Activated CD4-positive, alpha-beta T cell treated with anti-CD3 and anti-CD28 coated beads, Interleukin-2, amount 50 U/mL, for 48 hours (primary cell): ENCODE data around the gene SETMAR.
"Not testable (repeated sequence)": the region's sequence is repeated elsewhere in the genome, so short reads cannot be mapped to it uniquely, and the experiment has no call there.

Experiments
- DNase-seq, 2 experiments: peaks; one replicate each; pipeline ENCODE4 v3.0.0-alpha.2; 2020

SETMAR gene

DNA sequence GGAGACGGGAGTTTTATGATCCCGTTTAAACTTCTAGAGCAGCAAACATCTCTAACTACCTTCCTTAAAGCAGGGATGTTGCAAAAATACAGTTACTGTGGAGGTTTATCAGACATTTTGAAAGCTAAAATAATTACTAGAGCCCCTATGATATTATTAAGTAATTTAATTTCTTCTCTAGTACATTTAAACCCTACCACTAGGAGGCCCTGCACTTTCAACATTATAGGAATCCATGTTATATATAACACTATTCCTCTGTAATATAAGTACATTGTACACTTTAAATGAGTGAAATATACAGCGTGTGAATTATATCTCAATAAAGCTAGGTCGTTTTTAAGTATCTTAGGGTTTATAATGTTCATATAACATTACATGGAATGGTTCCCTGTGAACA, 11.5 kb downstream of the SETMAR start:
- DNase-seq: no peak

DNA sequence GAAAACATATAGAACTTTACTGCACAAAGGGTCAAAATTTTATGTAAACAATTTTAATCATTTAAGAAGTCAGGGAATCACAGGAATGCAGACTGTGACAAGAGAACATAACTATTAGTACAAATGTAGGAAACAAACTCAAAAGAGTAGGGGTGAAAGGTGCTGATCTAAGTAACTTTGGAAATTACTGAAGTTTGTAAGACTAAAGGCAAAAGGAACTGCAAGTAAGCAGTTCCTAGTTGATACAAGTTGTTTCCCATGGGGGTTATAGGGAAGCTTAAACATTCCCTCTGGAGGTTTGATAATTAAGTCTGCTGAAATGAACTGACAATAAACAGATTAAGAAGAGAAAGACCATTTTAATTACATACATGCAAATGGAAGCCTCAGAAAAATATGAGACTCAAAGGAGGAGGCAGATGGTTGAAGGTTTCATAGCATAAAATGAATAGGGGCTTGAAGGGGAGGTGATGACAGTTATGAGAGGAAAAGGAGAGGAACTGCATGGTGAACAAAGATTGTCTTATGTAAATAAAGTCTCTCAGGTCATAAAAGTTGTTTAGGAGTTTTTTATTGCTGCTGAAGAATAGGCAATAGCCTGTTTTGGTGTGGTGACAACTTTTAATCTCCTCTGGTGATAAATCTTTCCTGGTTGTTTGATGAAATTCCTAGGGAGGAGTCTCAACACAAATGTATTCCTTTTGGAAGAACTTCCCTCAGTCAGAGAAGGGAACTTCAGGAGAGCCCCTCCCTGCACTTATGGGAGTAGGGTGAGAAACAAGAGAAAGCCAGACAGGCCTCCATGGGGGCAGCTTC, 17.1 kb downstream of the SETMAR start:
- no peak for DNase-seq

DNA sequence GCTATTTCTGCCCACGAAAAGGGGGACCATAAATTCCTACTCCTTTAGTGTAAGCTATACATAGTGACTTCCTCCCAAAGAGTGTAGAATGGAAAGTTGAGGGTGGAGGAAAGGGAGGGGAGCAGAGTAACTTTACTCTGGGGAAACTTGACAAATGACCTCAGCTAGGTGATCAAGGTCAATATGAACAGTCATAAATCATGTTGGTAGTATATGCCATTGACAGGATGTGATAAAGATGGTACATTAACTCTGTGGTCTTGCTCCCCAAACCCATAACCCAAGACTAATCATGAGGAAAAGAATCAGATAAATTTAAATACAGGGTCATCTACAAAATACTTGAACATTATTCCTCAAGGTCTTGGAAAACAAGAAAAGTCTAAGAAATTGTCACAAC, 18.6 kb downstream of the SETMAR start:
- no peak for DNase-seq

DNA sequence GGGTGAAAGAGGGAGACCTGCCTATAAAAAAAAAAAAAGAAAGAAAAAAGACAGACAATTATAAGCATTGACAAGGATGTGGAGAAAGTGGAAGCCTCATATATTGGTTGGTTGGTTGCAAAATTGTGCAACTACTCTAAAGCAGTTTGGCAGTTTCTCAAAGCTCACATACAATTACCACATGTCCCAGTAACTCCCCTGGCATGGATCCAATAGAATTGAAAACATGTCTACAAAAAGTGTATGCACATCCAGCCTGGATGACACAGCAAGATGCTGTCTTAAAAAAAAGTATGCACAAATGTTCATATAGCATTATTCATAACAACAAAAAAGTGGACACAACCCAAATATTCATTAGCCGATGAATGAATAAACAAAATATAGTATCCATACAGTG, 19.5 kb downstream of the SETMAR start:
- DNase-seq: no peak

DNA sequence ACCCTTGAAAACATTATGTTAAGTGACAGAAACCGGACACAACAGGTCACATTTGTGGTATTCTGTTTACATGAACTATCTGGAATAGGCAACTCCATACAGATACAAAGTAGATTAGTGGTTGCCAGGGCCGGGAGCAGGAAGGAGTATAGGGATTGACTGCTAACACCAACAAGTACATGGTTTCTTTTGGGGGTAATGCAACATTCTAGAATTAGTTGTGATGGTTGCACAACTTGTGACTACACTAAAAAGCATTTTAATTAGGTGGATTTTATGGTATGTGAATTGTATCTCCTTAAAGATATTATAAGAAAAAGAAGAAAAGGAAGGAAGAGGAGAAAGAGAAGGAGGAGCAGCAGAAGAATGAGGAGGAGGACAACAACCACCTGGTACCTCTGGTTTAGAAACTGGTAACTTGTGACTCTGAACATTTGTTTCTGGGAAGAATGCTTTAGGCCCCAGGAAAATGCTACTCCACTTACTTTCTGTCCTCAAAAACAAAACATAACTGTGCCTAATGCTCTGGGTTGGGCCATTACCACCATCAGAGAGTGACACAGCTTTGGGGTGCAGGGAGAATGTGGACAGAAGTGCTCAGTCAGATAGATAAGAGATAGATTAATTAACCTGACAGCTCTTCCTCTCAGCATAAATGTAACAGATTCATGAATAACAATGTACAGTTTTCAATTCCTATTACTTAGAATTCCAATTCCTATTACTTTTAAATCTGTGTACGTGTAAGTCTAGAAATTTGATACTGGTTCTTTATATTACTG, 20.3 kb downstream of the SETMAR start:
- no peak for DNase-seq

DNA sequence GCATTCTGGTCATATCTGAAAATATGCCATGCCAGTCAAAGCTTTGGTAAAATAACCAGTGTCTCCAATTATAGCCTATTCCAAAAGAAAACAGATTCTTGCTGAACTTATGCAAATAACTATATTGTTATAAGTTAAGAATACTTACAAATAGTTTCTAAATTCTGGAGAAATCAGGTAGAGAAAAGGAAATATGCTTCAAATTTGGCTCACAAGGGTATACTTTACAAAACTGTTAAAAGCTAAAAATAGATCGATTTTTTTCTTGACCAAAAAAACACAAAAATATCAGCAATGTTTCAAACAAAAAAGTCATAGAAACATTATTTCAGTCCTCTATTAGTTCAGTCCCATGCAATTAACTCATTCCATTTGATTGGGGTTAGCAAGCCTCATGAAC, 23.7 kb downstream of the SETMAR start:
- no peak for DNase-seq

DNA sequence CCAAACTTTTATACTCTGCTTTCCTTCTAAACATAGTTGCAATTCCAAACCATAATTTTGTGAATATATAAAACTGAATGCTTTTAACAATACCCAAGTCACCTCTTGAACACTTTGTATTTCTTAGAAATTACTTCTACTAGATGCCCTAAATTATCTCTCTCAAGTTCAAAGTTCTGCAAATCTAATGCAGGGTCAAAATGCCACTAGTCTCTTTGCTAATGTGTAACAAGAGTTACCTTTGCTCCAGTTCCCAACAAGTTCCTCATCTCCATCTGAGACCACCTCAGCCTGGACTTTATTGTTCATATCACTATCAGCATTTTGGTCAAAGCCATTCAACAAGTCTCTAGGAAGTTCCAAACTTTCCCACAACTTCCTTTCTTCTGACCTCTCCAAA, 26.6 kb downstream of the SETMAR start:
- DNase-seq: not testable (repeated sequence)

DNA sequence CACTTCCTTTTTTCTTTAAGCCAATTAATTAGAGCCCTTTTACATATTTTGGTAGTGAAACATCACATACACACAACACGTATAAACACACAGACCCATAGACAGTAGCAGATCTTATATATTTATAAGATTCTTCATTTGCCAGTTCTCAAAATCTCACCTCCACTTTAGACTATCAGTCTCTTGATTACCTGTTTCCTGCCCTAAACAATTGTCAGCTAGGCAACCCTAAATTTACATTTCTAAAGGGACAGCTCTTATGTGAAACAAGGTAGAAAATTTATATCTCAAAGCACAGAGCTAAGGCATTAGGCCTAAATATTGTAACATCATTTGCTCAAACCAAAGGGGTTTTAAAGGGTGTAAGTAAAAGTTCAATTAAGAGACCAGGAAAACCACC, 28.9 kb downstream of the SETMAR start:
- no peak for DNase-seq

DNA sequence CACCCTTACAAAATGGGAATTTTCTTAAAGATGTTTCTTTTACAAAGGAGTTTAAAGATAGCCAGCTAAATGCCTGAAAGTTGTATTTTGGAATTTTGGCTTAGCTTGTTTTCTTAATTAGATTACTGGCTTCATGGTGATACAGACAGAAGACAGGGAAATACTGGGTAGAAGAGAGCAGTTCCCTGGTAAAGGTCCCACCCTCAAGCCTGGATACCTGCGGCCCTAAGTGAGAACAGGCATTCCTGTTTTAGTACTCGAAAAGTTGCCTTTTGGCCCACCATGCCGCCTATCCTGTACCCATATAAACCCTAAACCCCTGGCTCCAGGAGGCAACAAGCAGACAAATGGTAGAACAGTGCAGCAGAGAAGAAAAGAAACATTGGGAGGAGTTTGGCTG, 29.4 kb downstream of the SETMAR start:
- DNase-seq: no peak

DNA sequence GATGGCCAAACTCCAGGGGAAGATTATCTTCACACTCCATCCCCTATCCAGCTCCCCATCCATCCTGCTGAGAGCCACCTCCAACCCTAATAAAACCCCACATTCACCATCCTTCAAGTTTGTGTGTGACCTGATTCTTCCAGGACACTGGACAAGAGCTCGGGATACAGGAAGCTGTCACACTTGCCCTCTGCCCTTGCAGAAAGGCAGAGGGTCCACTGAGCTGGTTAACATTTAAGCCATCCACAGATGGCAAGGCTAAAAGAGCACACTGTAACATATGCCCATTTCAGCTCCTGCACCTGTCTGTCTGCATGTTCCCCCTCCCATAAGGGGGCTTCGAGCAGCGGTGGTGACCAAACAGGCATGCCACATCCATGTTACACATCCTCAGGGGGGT, 29.8 kb downstream of the SETMAR start:
- DNase-seq: no peak

DNA sequence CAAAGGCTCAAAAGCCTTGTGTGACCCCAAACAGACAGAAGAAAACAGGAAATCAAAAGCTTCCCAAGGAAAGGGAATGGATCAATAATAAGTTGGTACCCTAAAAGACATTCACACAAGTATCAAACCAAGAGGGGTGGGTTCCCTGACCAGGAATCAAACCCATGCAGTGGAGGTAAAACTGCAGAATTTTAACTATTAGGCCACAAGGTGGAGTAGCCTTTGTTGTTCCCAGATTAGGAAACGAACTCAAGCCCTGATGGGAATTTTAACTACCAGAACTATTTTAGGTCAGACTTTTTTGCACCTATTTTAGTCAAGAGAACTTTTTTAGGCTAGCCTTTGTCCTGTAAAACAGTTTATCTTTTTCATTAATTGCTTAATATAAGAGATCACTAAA, 31.4 kb downstream of the SETMAR start:
- DNase-seq: no peak

DNA sequence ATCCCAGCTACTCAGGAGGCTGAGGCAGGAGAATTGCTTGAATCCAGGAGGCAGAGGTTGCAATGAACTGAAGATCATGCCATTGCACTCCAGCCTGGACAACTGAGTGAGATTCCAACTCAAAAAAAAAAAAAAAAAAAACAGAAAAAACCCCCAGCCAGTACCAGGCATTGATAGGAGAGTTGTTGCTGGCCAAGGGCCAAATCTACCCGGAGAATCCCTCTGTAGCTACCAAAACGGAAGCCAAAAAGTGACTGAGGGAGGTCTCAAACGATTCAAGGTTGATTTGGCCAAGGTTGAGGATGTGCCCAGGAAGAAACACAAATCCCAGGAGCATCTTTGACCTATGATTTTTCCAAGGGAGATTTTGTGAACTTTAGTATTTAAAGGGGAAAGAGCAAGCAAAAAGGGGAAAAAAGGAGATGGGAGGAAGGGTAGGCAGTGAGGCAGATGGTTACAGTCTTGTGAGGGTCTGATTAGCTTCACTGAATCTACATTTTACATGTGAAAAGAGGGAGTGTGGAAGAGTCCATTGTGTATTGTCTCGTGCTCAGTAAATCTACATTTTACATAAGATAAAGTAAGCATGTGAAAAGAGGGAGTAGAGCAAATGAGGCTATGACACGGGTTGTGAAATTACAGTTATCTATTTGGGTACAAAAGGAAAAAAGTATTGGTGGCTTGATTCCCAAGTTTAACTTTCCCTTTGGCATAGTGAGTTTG, 32.8 kb downstream of the SETMAR start:
- no peak for DNase-seq

DNA sequence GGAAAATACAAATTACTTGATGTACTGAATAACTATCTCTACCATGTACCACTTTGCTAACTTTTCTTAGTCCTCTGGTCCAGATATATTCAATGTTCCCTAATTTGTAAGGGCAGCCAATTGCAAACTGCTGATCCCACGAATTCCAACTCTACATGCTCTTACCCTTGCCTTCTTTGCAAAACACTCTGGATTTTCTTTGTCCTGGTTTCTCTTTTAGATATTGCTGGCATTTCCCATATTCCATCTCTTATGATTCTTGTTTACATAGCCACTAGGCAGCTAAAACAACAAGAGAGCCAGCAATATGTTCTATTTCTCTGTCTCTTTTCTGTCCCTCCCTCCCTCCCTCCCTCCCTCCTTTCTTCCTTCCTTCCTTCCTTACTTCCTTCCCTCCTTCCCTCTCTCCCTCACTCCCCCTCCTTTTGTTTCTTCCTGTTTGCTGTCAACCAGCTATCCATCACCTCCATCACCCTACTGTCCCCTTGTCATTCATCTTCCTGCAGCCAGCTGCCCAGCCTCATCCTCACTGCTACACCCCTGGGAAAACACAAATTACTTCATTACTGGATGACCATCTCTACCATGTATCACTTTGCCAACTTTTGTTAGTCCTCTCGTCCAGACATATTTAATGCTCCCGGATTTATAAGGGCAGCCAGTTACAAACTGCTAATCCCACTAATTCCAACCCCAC, 33.8 kb downstream of the SETMAR start:
- no peak for DNase-seq

DNA sequence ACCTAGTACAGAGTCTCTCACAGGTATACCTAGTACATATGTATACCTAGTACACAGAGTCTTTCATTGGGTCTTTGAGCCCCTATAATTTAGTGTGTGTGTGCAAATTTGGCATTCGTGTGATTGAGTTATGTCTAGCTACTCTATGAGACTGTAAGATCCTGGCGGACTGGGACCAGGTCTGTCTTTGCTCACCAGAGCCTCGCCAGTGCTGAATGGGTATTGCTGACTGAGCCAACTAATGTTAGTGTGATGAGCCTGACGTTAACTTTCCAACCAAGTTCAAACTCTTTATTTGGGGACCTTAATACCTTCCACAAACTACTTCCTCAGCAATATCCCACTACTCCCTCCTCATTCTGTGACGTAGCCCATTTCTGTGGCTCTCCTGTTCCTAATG, 35.6 kb downstream of the SETMAR start:
- DNase-seq: no peak

DNA sequence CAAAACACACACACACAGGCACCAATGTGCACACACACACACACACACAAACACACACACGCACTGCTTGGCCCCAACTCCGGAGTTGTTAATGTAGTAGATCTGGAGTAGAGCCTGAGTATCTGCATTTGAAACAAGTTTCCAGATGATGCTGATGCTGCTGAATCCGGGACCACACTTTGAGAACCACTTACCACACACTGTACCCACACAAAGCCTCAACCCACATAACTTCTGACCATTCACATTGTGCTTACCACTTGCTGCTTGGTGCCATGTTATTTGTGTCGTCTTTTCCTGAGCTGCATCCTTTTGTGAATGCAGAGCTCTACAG, 36.9 kb downstream of the SETMAR start:
- no peak for DNase-seq

DNA sequence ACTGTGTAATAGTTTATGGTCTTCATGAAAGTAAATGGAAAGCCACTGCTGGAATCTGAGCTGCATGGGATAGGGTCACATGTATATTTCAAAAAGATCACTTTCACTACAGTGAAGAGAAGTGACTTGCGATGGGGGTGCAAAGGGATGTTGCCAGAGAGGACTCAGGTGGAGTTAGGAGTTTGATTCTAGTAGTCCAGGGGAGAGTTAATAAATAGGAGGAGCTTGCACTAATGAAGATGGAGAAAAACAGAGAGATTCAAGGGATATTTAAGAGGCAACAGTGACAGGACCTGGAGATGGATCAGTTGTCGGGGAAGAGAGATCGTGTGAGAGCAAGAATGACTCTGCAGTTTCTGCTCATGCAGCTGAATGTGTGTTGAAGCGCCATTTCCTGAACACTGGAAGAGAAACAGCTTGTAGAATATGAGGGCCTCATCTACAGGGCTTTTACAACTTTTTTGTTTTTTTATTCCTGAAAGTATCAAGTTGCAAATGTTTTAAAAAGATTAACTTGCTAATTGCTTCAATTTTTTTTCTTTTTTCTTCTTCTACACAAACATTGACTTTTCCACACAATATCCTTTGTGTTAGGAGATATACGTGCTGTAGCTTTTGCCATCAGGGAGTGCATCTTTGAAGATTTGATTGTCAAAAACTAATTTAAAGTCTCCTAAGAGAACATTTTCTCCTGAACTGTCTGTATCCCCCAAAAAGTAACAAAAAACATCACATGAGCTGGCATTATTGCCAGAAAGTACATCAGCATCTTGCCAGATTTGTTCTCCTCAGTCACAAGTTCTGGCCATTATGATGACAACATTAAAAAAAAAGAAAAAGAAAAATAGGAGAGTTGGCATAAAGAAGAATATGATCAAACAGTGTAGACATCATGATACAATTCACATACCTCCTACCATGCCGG, 37.5 kb downstream of the SETMAR start:
- DNase-seq: no peak

DNA sequence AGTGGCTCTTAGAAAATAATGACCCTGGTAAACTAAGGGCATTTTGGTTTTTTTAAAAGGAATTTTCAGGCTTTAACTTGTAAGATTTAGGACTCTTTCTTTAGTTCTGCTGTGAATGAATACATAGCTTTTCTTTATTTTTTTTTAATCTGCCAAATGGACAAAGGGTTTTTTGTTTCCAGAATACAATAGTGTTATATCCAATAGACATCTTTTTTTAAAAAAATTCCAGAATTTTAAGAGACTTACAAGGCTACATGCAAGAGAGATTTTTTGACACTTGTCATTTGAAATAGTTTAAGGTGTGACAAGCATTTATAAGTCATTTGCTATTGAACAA, 38.1 kb downstream of the SETMAR start:
- DNase-seq: no peak

DNA sequence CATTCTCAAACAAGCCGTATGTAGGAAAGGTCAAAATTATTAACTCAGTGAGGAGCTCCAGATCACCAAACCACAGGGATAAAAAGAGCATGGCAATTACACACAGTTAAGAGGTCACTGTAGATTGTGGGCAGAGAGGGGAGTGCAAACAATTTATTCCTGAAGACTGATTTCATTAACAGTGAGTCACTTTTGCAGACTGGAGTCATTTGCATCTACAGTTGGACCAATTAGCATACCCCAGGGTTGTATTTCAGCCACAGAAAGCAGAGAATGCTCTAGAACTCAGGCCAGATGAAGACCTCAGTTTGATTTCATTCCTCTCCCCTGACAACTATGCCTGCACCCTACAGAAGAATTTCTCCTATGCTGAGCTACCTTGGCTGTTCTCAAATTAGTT, 40.1 kb downstream of the SETMAR start:
- no peak for DNase-seq

DNA sequence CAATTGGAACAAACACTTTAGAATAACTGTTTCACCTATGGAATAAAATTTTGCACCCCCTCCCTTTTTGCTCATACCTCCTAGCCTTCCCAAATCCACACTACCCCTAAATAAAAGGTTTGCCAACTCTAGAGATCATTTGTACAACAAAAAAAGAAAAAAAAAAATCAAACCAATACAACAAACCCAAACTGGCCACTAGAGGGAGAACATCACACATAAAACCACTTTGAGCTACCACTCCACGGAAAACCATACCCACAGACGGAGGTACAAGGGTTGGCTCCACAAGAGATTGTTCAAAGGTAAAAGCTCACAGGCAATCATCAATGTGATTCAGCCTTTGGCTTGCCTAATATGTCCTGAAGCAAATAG, 47.6 kb downstream of the SETMAR start:
- peak; percentile 11 to 29 for DNase-seq

DNA sequence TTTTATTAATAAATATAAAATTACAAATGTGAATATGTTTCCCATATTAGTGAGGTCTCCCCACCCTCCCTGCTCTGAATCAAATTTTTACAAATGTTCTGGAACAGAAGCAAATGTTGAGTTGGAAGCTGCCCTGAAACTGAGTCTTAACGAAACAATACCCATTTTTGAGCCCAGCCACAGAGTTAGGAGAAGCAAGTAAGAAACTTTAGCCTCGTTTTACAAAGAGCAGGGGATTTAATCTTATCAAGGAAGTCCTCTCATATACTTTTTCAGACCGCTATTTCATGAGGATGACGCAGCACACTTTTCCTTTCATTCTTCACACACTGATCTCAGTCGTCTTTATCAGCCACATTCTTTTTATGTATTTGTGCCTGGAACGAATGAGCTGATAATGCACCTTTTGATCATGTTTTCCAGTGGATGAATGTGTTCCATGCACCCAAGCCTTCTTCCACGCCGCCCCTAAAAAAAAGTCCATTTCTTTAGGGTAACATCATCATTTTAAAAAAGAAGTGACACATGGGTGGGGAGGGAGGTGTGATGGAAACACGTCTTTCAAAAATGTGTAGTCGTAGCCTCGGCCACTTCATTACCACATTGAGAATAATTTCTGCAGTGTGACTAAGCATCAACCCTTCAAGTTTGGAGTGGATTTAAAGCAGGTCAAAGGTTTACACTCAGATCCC, 48.1 kb downstream of the SETMAR start:
- peak; percentile 34 to 50 for DNase-seq

DNA sequence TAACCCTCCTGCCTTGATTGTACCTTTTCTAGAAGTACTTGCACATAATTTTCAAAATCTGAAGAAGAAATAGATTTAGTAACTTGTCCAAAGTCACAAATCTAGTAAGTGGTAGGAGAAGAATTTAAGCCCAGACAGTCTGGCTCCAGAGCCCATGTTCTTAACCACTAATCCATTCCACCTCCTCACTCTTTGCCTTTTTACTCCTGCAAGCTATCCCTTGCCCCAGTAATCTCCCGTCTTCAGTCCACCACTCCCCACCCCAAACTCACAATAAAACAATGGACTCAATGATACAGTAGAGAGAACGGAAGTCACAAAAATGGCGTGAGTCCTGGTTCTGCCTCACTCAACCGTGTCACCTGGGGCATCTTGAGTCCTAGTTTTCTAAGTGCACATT, 48.7 kb downstream of the SETMAR start:
- DNase-seq: no peak
